Right atrium auricular region (tissue), 2 donors: Measurements from ENCODE around the gene HDAC7. TPM values are rescaled to one million over a fixed set of nuclear protein-coding genes. Genes with fewer than 3 reads are reported as not detected.

ENCODE experiments used
- DNase-seq: peaks from one replicate; pipeline ENCODE4 v3.0.0-alpha.2; 2019; ENCODE audit warnings: low spot score
- H3K27ac ChIP-seq, 2 donors: fragments of 200-600 bp; sonication (generic); 1 replicate in 1 of 2; 2 replicates in 1 of 2; pipeline ENCODE4 v1.5.1; 2016 to 2019
- H3K27me3 ChIP-seq, 2 donors: fragments of 200-600 bp; sonication (generic); one replicate each; pipeline versions ENCODE4 v1.5.1 to v1.6.0; 2017 to 2019
- H3K36me3 ChIP-seq: fragments of 200-600 bp; sonication (generic); one replicate; pipeline ENCODE4 v1.5.1; 2016
- H3K4me1 ChIP-seq, 2 donors: fragments of 200-600 bp; sonication (generic); one replicate each; pipeline versions ENCODE4 v1.5.1 to v1.6.0; 2017 to 2019
- H3K4me3 ChIP-seq, 2 donors: fragments of 200-600 bp; sonication (generic); 1 replicate in 1 of 2; 2 replicates in 1 of 2; pipeline ENCODE4 v1.5.1; 2017 to 2019; ENCODE audit warnings: mild to moderate bottlenecking in 1 of 2, moderate library complexity in 1 of 2
- H3K9me3 ChIP-seq, 2 donors: fragments of 200-600 bp; sonication (generic); one replicate each; pipeline ENCODE4 v1.5.1; 2019
- total RNA-seq, 2 donors: library from RNA; depleted of rRNA; stranded (reverse); fragments of >200 nt; gene quantifications; one replicate each; pipeline ENCODE4 v1.1.0, GENCODE V29; 2016
- TF ChIP-seq, protein P1 (sequence below), 2 donors: fragments of 200-600 bp; sonication (generic); IDR thresholded peaks; one replicate each; pipeline ENCODE4 v1.5.1; 2019; ENCODE audit warnings: antibody characterized with exemption in 2 of 2

The HDAC7 gene
- total RNA-seq, 2 donors from 2014 or later: 33.4 to 60.2 TPM

DNA sequence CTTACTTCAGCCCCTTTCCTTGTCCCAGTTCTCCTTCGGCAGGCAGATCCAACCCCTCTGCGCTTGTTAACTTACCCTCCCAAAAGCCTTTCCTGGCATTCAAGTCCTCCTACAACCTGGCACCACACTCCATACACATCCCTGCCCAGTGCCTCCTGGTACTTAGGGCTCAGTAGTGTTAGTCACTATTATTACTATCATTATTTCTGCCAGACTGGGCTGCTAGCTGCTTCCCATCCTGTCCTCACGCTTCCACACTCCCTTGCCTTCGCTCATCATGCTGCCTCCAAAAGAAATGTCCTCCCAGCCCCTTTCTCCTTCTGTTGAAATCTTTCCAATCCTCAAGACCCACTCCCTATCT, 1.6 kb upstream of the HDAC7 start:
- H3K4me3 ChIP-seq: no peak overlapping the region
- H3K36me3 ChIP-seq: no peaks in the 10 kb centered on the region
- peak overlapping the region; percentile 95 to 99 for H3K27ac ChIP-seq
- no peaks in the 10 kb centered on the region for H3K27me3 ChIP-seq
- TF ChIP-seq, protein P1, sequence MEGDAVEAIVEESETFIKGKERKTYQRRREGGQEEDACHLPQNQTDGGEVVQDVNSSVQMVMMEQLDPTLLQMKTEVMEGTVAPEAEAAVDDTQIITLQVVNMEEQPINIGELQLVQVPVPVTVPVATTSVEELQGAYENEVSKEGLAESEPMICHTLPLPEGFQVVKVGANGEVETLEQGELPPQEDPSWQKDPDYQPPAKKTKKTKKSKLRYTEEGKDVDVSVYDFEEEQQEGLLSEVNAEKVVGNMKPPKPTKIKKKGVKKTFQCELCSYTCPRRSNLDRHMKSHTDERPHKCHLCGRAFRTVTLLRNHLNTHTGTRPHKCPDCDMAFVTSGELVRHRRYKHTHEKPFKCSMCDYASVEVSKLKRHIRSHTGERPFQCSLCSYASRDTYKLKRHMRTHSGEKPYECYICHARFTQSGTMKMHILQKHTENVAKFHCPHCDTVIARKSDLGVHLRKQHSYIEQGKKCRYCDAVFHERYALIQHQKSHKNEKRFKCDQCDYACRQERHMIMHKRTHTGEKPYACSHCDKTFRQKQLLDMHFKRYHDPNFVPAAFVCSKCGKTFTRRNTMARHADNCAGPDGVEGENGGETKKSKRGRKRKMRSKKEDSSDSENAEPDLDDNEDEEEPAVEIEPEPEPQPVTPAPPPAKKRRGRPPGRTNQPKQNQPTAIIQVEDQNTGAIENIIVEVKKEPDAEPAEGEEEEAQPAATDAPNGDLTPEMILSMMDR (IDR thresholded peaks at IDR 0.05): no peak
- H3K9me3 ChIP-seq: no peaks in the 10 kb centered on the region
- H3K4me1 ChIP-seq: peaks cover 0 to 88% of the 10 kb centered on the region in 2 donors
- DNase-seq: no peak

- Histone ChIP-seq H3K4me1 (peaks cover 0 to 90% of the 10 kb centered on the region in 2 donors), H3K27me3 (no peaks in the 10 kb centered on the region), H3K4me3 (peak overlapping the region; percentile 77 to 96), H3K36me3 (no peaks in the 10 kb centered on the region), H3K9me3 (no peaks in the 10 kb centered on the region), H3K27ac (peak overlapping the region; percentile 95 to 99)
- TF ChIP-seq, protein P1 (IDR thresholded peaks at IDR 0.05): no peak
- peak; percentile 96 for DNase-seq
These were observed 1.1 kb upstream of the HDAC7 start for GRCh38 chr12:47820631-47821345.

DNA sequence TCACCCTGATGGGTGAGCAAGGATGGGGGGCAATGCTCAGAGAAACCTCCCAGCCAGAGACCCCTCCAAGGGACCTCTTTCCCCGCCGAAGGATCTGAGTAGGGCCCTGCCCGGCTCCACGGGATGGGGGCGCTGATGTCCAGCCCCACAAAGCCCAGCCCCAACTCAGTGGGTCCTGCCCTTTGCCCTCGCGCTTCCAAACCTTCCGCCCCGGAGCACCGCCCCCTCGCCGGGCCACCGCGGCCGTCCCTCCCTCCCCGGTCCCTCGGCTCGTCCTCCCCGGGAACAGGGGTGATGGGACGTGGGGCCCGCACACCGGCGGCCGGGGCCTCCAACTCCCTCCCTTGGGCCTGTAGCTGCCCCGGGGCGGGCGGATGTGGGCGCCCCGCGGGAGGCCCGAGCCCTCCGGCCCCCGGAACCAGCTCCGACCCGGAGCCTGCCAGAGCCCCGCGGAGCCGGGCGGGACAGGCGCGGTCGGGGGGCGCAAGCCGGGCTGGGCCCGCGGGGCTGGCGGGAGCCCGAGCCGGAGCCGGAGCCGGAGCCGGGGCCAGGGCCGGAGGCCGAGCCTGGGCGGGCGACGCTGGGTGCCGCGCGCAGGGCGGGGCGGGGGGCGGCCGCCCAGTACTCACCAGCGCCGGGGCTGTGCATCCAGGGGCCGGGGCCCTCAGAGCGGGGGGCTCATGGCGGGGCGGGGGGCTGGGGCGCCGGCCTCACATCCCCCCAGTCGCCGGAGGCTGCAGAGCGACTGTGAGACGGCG, 386 bp downstream of the HDAC7 start:
- DNase-seq: no peak
- H3K9me3 ChIP-seq: no peaks in the 10 kb centered on the region
- H3K27me3 ChIP-seq: no peaks in the 10 kb centered on the region
- TF ChIP-seq, protein P1 (IDR thresholded peaks at IDR 0.05): peak in 1 of 2 donors; percentile 60
- H3K4me1 ChIP-seq: peaks cover 0 to 90% of the 10 kb centered on the region in 2 donors
- no peaks in the 10 kb centered on the region for H3K36me3 ChIP-seq
- H3K27ac ChIP-seq: peak overlapping the region; percentile 95 to 99
- peak overlapping the region; percentile 77 to 96 for H3K4me3 ChIP-seq

GRCh38 chr12:47818467-47819137, 1.1 kb downstream of the HDAC7 start:
- H3K27me3 ChIP-seq: no peaks in the 10 kb centered on the region
- H3K9me3 ChIP-seq: no peaks in the 10 kb centered on the region
- H3K4me3 ChIP-seq: peak overlapping the region; percentile 77 to 96
- TF ChIP-seq, protein P1 (IDR thresholded peaks at IDR 0.05): no peak
- peak overlapping the region; percentile 95 to 99 for H3K27ac ChIP-seq
- no peaks in the 10 kb centered on the region for H3K36me3 ChIP-seq
- peaks cover 0 to 90% of the 10 kb centered on the region in 2 donors for H3K4me1 ChIP-seq
- DNase-seq: no peak

- Histone ChIP-seq H3K27me3 (no peaks in the 10 kb centered on the region), H3K27ac (peak overlapping the region; percentile 95 to 99), H3K4me1 (peaks cover 0 to 90% of the 10 kb centered on the region in 2 donors), H3K9me3 (no peaks in the 10 kb centered on the region), H3K36me3 (no peaks in the 10 kb centered on the region), H3K4me3 (peak overlapping the region; percentile 77 to 96)
- no peak for DNase-seq
- TF ChIP-seq, protein P1 (IDR thresholded peaks at IDR 0.05): no peak
These were observed 1.7 kb downstream of the HDAC7 start for GRCh38 chr12:47818007-47818376.
